ENCODE measurements around the gene PHC2. TPM values are rescaled to one million over a fixed set of nuclear protein-coding genes. Genes with fewer than 3 reads are reported as not detected.

The PHC2 gene
- total RNA-seq, 6 experiments from 2014 or later, result 49.3 to 86.5 (median 66.8) TPM

GRCh38 chr1:33396188-33397124 lies 34.4 kb downstream of the PHC2 start:
- H3K27me3 ChIP-seq, result no peaks in the 10 kb centered on the region
- ATAC-seq (no peak), DNase-seq (no peak)
- no peaks in the 10 kb centered on the region for H3K9me3 ChIP-seq
- TF ChIP-seq, protein P1, sequence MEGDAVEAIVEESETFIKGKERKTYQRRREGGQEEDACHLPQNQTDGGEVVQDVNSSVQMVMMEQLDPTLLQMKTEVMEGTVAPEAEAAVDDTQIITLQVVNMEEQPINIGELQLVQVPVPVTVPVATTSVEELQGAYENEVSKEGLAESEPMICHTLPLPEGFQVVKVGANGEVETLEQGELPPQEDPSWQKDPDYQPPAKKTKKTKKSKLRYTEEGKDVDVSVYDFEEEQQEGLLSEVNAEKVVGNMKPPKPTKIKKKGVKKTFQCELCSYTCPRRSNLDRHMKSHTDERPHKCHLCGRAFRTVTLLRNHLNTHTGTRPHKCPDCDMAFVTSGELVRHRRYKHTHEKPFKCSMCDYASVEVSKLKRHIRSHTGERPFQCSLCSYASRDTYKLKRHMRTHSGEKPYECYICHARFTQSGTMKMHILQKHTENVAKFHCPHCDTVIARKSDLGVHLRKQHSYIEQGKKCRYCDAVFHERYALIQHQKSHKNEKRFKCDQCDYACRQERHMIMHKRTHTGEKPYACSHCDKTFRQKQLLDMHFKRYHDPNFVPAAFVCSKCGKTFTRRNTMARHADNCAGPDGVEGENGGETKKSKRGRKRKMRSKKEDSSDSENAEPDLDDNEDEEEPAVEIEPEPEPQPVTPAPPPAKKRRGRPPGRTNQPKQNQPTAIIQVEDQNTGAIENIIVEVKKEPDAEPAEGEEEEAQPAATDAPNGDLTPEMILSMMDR (IDR thresholded peaks at IDR 0.05), result no peak
- no peak for TF ChIP-seq POLR2A (IDR thresholded peaks at IDR 0.05)
- 56% methylated on average over 9 of the region's 10 CpGs for WGBS (ENCODE audit: insufficient coverage, low coverage, low lambda C conversion rate, missing lambda C conversion rate)
- H3K4me1 ChIP-seq, result no peaks in the 10 kb centered on the region
- no peaks in the 10 kb centered on the region for H3K36me3 ChIP-seq
- no peak overlapping the region for H3K4me3 ChIP-seq
- H3K27ac ChIP-seq, result no peak overlapping the region
- intact Hi-C loops (cut with DNase I), result no loop called here

DNA sequence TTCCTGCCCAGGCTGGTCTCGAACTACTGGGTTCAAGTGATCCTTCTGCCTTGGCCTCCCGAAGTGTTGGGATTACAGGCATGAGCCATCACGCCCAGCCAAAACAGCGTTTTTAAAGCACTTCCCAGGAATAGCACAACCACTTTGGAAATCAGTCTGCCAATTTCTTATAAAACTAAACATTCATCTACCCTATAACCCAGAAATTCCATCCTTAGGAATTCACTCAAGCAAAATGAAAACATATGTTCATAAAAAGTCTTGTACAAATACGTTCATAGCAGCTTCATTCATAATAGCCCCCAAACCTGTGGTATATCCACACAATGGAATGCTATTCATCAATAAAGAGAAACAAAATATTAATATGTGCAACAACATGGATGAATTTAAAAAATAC lies 36.1 kb downstream of the PHC2 start:
- no peak for ATAC-seq
- Histone ChIP-seq H3K27ac (no peak overlapping the region), H3K9me3 (no peaks in the 10 kb centered on the region), H3K27me3 (no peaks in the 10 kb centered on the region), H3K4me3 (no peak overlapping the region), H3K36me3 (no peaks in the 10 kb centered on the region), H3K4me1 (no peaks in the 10 kb centered on the region)
- 73% methylated on average over 5 of the region's 5 CpGs for WGBS (ENCODE audit: insufficient coverage, low coverage, low lambda C conversion rate, missing lambda C conversion rate)
- TF ChIP-seq, protein P1 (IDR thresholded peaks at IDR 0.05), result no peak
- TF ChIP-seq POLR2A (IDR thresholded peaks at IDR 0.05), result no peak
- intact Hi-C loops (cut with DNase I), result no loop called here
- no peak for DNase-seq

DNA sequence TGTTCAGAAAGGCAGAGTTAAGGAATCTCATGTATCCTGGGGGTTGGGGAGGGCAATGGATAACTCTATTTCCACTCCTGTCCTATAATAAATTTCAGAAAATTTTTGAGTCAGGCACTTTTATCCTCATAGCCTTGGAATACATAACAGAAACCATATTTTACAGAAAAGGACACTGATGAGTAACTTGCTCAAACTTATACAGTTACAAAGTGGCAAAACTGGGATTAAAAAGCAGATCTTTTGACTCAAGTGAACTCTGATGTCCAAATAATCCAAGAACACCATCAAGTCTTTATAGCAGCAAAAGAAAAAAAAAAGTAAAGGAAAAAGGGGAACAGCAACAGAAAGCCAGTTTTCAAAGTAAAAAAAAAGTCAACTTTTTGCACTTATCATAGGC lies 36.9 kb downstream of the PHC2 start:
- no peak for ATAC-seq
- no peak for DNase-seq
- TF ChIP-seq, protein P1 (IDR thresholded peaks at IDR 0.05), result no peak
- TF ChIP-seq POLR2A (IDR thresholded peaks at IDR 0.05), result no peak
- no peaks in the 10 kb centered on the region for H3K9me3 ChIP-seq
- intact Hi-C loops (cut with DNase I), result no loop called here
- H3K27me3 ChIP-seq, result no peaks in the 10 kb centered on the region
- no peak overlapping the region for H3K27ac ChIP-seq
- no peak overlapping the region for H3K4me3 ChIP-seq
- H3K36me3 ChIP-seq, result no peaks in the 10 kb centered on the region
- no peaks in the 10 kb centered on the region for H3K4me1 ChIP-seq

GRCh38 chr1:33393524-33393923 lies 37.4 kb downstream of the PHC2 start:
- Histone ChIP-seq H3K9me3 (no peaks in the 10 kb centered on the region), H3K4me3 (no peak overlapping the region), H3K36me3 (no peaks in the 10 kb centered on the region), H3K4me1 (no peaks in the 10 kb centered on the region), H3K27me3 (no peaks in the 10 kb centered on the region), H3K27ac (no peak overlapping the region)
- no peak for DNase-seq
- no peak for ATAC-seq
- 67% methylated on average over 2 of the region's 2 CpGs for WGBS (ENCODE audit: insufficient coverage, low coverage, low lambda C conversion rate, missing lambda C conversion rate)
- intact Hi-C loops (cut with DNase I), result no loop called here
- TF ChIP-seq, protein P1 (IDR thresholded peaks at IDR 0.05), result no peak
- no peak for TF ChIP-seq POLR2A (IDR thresholded peaks at IDR 0.05)
